C4-2B (cell line): ENCODE measurements around the gene DLX2.

Experiments
- CTCF ChIP-seq: fragments of 450-650 bp; conservative IDR thresholded peaks from 2 replicates; pipeline ENCODE4 v1.5.1; 2017; ENCODE audit warnings: mild to moderate bottlenecking
- ZFX ChIP-seq: fragments of 450-650 bp; IDR thresholded peaks from 2 replicates; pipeline ENCODE4 v1.6.1; 2017

GRCh38 chr2:172082105-172082943 lies 20.4 kb downstream of the DLX2 start:
- TF ChIP-seq CTCF (no peak), ZFX (no peak)
